ENCODE measurements around the gene UGT1A7. TPM values are rescaled to one million over a fixed set of nuclear protein-coding genes. Genes with fewer than 3 reads are reported as not detected.

Gene UGT1A7
- total RNA-seq, 6 donors from 2014 or later: not detected

DNA sequence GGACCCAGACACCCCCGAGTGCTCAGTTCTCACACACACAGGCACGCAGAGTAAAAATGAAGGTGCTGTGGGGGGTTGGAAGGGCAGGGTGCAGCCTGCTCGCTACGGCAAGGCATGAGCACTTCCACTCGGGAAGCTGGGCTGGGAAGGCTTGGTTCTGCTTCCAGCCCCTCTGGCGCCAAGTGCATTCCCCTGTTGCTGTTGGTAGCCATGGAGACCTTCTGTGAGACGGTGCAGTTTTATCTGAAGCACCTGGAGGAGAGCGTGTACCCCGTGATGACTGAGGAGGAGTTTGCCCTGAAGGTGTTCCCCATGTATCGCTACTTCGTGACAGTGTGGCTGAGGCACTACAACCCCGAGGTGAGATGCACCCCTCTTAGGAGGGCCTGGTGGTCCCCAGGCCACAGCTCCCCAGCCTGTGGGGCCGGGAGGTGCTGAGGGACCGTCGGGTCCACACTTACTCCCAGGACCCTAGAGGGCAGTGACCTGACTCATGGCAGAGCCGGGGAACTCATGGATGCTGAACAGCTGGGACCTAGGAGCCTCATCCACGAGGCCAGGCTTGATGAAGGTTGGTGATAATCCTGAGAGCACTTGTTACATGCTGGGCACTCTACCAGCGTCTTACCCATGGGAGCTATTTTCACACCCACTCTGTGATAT, 111.9 kb downstream of the UGT1A7 start:
- WGBS, 2 donors: 53 to 66% methylated on average over 7 to 18 of the region's 18 CpGs
- Histone ChIP-seq H3K27me3 (no peaks in the 10 kb centered on the region), H3K4me1 (no peaks in the 10 kb centered on the region), H3K27ac (no peak overlapping the region), H3K4me3 (no peak overlapping the region), H3K9me3 (no peaks in the 10 kb centered on the region), H3K36me3 (no peaks in the 10 kb centered on the region)
- DNase-seq (no peak), ATAC-seq (ENCODE audit: low FRiP score in 2 of 2) (peak in 1 of 2 donors; percentile 10)
- TF ChIP-seq, protein P1, sequence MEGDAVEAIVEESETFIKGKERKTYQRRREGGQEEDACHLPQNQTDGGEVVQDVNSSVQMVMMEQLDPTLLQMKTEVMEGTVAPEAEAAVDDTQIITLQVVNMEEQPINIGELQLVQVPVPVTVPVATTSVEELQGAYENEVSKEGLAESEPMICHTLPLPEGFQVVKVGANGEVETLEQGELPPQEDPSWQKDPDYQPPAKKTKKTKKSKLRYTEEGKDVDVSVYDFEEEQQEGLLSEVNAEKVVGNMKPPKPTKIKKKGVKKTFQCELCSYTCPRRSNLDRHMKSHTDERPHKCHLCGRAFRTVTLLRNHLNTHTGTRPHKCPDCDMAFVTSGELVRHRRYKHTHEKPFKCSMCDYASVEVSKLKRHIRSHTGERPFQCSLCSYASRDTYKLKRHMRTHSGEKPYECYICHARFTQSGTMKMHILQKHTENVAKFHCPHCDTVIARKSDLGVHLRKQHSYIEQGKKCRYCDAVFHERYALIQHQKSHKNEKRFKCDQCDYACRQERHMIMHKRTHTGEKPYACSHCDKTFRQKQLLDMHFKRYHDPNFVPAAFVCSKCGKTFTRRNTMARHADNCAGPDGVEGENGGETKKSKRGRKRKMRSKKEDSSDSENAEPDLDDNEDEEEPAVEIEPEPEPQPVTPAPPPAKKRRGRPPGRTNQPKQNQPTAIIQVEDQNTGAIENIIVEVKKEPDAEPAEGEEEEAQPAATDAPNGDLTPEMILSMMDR (IDR thresholded peaks at IDR 0.05): no peak
- TF ChIP-seq POLR2AphosphoS5 (IDR thresholded peaks at IDR 0.05) (no peak), POLR2A (IDR thresholded peaks at IDR 0.05) (no peak), EP300 (IDR thresholded peaks at IDR 0.05) (no peak)

DNA sequence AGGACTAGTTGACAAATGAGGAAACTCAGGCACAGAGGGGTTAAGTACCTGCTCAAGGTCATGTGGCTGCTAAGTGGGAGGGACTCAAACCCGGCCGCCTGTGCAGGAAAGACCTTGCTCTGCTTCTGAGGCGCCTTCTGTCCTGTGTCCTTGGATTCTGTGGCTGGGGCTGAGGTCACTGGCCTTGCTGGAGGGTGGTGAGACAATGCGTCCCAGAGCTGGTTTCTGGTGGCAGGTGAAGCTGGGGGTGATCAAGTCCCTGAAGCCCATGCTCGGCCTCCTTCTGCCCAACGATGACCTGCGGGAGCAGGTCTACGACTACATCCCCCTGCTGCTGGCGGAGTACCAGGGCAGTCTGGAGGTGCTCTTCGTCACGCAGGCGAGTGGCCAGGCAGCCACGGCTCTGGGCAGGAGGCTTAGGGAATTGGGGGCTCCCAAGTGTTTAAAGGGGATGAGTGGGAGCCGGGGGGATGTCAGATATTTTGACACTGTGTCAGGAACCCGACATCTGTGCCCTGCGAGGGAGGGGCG, 112.5 kb downstream of the UGT1A7 start:
- H3K27me3 ChIP-seq: no peaks in the 10 kb centered on the region
- no peak for ATAC-seq (ENCODE audit: low FRiP score in 2 of 2)

DNA sequence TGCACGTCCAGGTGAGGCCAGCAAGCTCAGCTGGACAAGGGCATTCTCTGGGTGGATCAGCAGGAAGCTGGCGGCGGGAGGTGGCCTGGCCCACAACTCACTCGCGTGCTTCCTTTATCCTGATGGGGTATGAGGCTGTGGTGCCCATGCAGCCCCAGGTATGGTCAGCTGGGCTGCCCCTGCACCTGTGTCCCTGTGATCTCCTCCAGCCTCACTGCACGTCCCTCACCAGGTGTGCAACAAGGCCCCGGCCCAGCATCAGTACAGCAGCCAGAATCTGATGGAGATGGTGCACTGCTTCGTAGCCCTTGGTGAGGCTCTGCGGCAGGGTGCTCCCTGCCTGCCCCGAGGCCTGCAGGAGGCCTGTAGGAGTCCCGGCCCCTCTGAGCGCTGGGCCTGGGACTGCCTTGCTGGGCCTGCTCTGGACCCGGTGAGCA, 114.1 kb downstream of the UGT1A7 start:
- Histone ChIP-seq H3K9me3 (no peaks in the 10 kb centered on the region), H3K36me3 (no peaks in the 10 kb centered on the region), H3K4me1 (no peaks in the 10 kb centered on the region), H3K4me3 (no peak overlapping the region), H3K27ac (no peak overlapping the region), H3K27me3 (no peaks in the 10 kb centered on the region)
- no peak for TF ChIP-seq EP300 (IDR thresholded peaks at IDR 0.05)
- TF ChIP-seq POLR2A (IDR thresholded peaks at IDR 0.05): no peak
- ATAC-seq (ENCODE audit: low FRiP score in 2 of 2) (no peak), DNase-seq (no peak)
- 86 to 95% methylated on average over 10 to 11 of the region's 13 CpGs for WGBS, 2 donors

More for the DNA sequence above, 112.5 kb downstream of the UGT1A7 start:
- Histone ChIP-seq H3K9me3 (no peaks in the 10 kb centered on the region), H3K27ac (no peak overlapping the region), H3K4me3 (no peak overlapping the region), H3K4me1 (no peaks in the 10 kb centered on the region), H3K36me3 (no peaks in the 10 kb centered on the region)
- 76 to 77% methylated on average over 16 to 17 of the region's 17 CpGs for WGBS, 2 donors
- TF ChIP-seq EP300 (IDR thresholded peaks at IDR 0.05) (no peak), POLR2AphosphoS5 (IDR thresholded peaks at IDR 0.05) (no peak), POLR2A (IDR thresholded peaks at IDR 0.05) (no peak)
- TF ChIP-seq, protein P1 (IDR thresholded peaks at IDR 0.05): no peak
- DNase-seq: peak in 1 of 2 donors; percentile 51

DNA sequence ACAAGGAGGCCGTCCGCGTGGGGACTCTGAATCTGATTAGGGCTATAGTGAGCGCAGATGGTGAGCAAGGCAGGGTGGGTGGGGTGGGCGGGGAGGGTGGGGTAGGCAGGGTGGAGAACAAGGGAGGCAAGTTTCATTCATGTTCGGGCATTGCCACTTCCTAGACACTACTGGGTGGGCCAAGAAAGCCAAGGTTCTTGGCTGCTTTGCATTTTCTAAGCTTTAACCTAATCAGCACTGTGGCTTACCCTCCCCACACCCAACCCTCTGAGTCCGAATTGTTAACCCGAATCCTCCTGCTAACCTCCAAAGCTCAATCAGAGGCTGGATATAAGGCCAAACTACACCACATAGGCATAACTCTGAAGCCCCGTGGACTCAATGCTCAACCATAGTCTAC, 114.6 kb downstream of the UGT1A7 start:
- Histone ChIP-seq H3K27ac (no peak overlapping the region), H3K27me3 (no peaks in the 10 kb centered on the region), H3K9me3 (no peaks in the 10 kb centered on the region), H3K4me3 (no peak overlapping the region), H3K4me1 (no peaks in the 10 kb centered on the region), H3K36me3 (no peaks in the 10 kb centered on the region)
- TF ChIP-seq EP300 (IDR thresholded peaks at IDR 0.05) (no peak), POLR2AphosphoS5 (IDR thresholded peaks at IDR 0.05) (no peak), POLR2A (IDR thresholded peaks at IDR 0.05) (no peak)
- TF ChIP-seq, protein P1 (IDR thresholded peaks at IDR 0.05): no peak
- DNase-seq (no peak), ATAC-seq (ENCODE audit: low FRiP score in 2 of 2) (no peak)
- WGBS, 2 donors: 88 to 94% methylated on average over 8 to 9 of the region's 9 CpGs

DNA sequence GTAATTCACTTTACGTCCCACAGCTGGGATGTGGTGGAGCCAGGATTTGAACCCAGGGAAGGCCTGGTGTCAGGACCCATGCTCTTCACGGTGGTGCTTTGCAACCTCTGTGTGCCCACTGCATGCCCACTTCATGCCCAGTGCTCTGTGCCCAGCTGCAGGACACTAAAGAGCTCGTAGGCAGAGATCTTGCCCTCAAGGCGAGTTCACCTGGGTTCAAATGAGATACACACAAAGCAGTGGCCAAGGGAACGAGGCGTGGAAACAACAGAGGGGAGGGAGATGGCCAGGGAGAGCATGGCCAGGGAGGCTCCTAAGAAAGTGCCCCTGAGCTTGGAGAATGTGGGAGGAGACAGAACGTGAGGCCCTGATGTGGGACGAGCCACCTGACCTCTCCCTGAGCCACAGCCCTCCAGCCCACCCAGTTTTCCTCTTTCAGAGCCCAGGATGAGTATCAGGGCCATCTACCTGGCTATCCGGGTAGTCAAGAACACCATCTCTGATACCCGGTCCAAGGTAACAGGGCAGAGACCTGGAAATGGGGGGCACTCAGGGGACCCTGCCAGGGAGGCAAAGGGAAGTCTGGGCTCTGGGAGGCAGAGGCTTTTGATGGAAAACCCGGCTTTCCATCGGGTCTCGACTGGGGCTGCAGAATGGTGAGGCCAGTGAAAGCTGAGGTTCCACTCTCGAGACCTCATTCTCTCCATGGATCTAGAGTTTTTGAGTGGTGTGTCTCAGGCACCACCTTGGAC, 116.8 kb downstream of the UGT1A7 start:
- Histone ChIP-seq H3K4me1 (no peaks in the 10 kb centered on the region), H3K27ac (no peak overlapping the region), H3K4me3 (no peak overlapping the region), H3K36me3 (no peaks in the 10 kb centered on the region), H3K9me3 (no peaks in the 10 kb centered on the region), H3K27me3 (no peaks in the 10 kb centered on the region)
- no peak for DNase-seq
- WGBS, 2 donors: 80 to 84% methylated on average over 12 to 14 of the region's 14 CpGs
- TF ChIP-seq EP300 (IDR thresholded peaks at IDR 0.05) (no peak), POLR2AphosphoS5 (IDR thresholded peaks at IDR 0.05) (no peak), POLR2A (IDR thresholded peaks at IDR 0.05) (no peak)
- TF ChIP-seq, protein P1 (IDR thresholded peaks at IDR 0.05): no peak
- no peak for ATAC-seq (ENCODE audit: low FRiP score in 2 of 2)
